Type B pancreatic cell (in vitro differentiated cells): Measurements from ENCODE around the gene APLN. TPM values are rescaled to one million over a fixed set of nuclear protein-coding genes. Genes with fewer than 3 reads are reported as not detected.

ENCODE experiments used
- DNase-seq: peaks from one replicate; pipeline ENCODE4 v3.0.0; 2021; ENCODE audit warnings: mixed read lengths; ENCODE audit not compliant: unreplicated experiment; ENCODE audit errors: extremely low spot score
- H3K27ac Mint-ChIP-seq: 2 replicates; pipeline ENCODE4 v1.8.0; 2021; ENCODE audit warnings: mild to moderate bottlenecking, mixed read lengths
- H3K27me3 Mint-ChIP-seq: 2 replicates; pipeline ENCODE4 v1.8.0; 2021; ENCODE audit warnings: mixed read lengths
- H3K36me3 Mint-ChIP-seq: 2 replicates; pipeline ENCODE4 v1.8.0; 2021; ENCODE audit warnings: mixed read lengths
- H3K4me1 Mint-ChIP-seq: one replicate; pipeline ENCODE4 v1.8.0; 2021; ENCODE audit warnings: mixed read lengths; ENCODE audit not compliant: unreplicated experiment
- H3K4me3 Mint-ChIP-seq: 2 replicates; pipeline ENCODE4 v1.8.0; 2021; ENCODE audit warnings: mild to moderate bottlenecking, mixed read lengths
- H3K9me3 Mint-ChIP-seq: 2 replicates; pipeline ENCODE4 v1.8.0; 2021; ENCODE audit warnings: mixed read lengths
- CTCF ChIP-seq: fragments of 200-600 bp; sonication (generic); conservative IDR thresholded peaks from 2 replicates; pipeline ENCODE4 v1.5.0; 2021; ENCODE audit warnings: antibody characterized with exemption, mild to moderate bottlenecking
- total RNA-seq: library from RNA; stranded (reverse); gene quantifications from 2 replicates; pipeline ENCODE4 v1.2.1, GENCODE V29; 2021; ENCODE audit warnings: low replicate concordance

The APLN gene
- total RNA-seq, 1 donor from 2014 or later: 1.2 TPM

- no peak overlapping the region for H3K27ac Mint-ChIP-seq
- no peaks in the 10 kb centered on the region for H3K36me3 Mint-ChIP-seq
- no peaks in the 10 kb centered on the region for H3K9me3 Mint-ChIP-seq
- DNase-seq: peak; percentile 55
- no peak for TF ChIP-seq CTCF
- H3K4me1 Mint-ChIP-seq: peaks cover 5% of the 10 kb centered on the region
- no peak overlapping the region for H3K4me3 Mint-ChIP-seq
- peaks cover 41% of the 10 kb centered on the region for H3K27me3 Mint-ChIP-seq
These were observed 7.0 kb downstream of the APLN start for GRCh38 chrX:129647418-129648410.

GRCh38 chrX:129646566-129647417 is 8.0 kb downstream of the APLN start:
- no peak for TF ChIP-seq CTCF
- Mint-ChIP-seq H3K4me3 (no peak overlapping the region), H3K9me3 (no peaks in the 10 kb centered on the region), H3K4me1 (peaks cover 5% of the 10 kb centered on the region), H3K27ac (no peak overlapping the region), H3K36me3 (no peaks in the 10 kb centered on the region), H3K27me3 (peaks cover 34% of the 10 kb centered on the region)
- peak; percentile 49 for DNase-seq

- H3K4me3 Mint-ChIP-seq: no peak overlapping the region
- no peak for DNase-seq
- peaks cover 7% of the 10 kb centered on the region for H3K27me3 Mint-ChIP-seq
- peaks cover 5% of the 10 kb centered on the region for H3K4me1 Mint-ChIP-seq
- H3K9me3 Mint-ChIP-seq: peaks cover 3% of the 10 kb centered on the region
- no peaks in the 10 kb centered on the region for H3K36me3 Mint-ChIP-seq
- no peak overlapping the region for H3K27ac Mint-ChIP-seq
- no peak for TF ChIP-seq CTCF
These were observed 12.1 kb downstream of the APLN start for GRCh38 chrX:129642641-129643040.

GRCh38 chrX:129641941-129642340 is 12.8 kb downstream of the APLN start:
- no peak overlapping the region for H3K27ac Mint-ChIP-seq
- H3K27me3 Mint-ChIP-seq: peaks cover 3% of the 10 kb centered on the region
- TF ChIP-seq CTCF: no peak
- DNase-seq: no peak
- H3K4me1 Mint-ChIP-seq: peaks cover 5% of the 10 kb centered on the region
- no peak overlapping the region for H3K4me3 Mint-ChIP-seq
- H3K9me3 Mint-ChIP-seq: peaks cover 3% of the 10 kb centered on the region
- no peaks in the 10 kb centered on the region for H3K36me3 Mint-ChIP-seq

- H3K36me3 Mint-ChIP-seq: no peaks in the 10 kb centered on the region
- DNase-seq: no peak
- peaks cover 5% of the 10 kb centered on the region for H3K4me1 Mint-ChIP-seq
- H3K4me3 Mint-ChIP-seq: no peak overlapping the region
- no peak overlapping the region for H3K27ac Mint-ChIP-seq
- peaks cover 3% of the 10 kb centered on the region for H3K9me3 Mint-ChIP-seq
- H3K27me3 Mint-ChIP-seq: peaks cover 2% of the 10 kb centered on the region
- no peak for TF ChIP-seq CTCF
These were observed 13.3 kb downstream of the APLN start for GRCh38 chrX:129641469-129641868.
